Stimulated activated CD8-positive, alpha-beta memory T cell treated with anti-CD3 and anti-CD28 coated beads, Interleukin-12 subunit alpha, Interleukin-12 subunit beta, amount 100 ng/mL, for 24 hours (primary cell): ENCODE measurements around the gene POLD2.

Source experiments
- DNase-seq: peaks from one replicate; pipeline ENCODE4 v3.0.0-alpha.2; 2020; ENCODE audit errors: extremely low read depth

Gene POLD2

DNA sequence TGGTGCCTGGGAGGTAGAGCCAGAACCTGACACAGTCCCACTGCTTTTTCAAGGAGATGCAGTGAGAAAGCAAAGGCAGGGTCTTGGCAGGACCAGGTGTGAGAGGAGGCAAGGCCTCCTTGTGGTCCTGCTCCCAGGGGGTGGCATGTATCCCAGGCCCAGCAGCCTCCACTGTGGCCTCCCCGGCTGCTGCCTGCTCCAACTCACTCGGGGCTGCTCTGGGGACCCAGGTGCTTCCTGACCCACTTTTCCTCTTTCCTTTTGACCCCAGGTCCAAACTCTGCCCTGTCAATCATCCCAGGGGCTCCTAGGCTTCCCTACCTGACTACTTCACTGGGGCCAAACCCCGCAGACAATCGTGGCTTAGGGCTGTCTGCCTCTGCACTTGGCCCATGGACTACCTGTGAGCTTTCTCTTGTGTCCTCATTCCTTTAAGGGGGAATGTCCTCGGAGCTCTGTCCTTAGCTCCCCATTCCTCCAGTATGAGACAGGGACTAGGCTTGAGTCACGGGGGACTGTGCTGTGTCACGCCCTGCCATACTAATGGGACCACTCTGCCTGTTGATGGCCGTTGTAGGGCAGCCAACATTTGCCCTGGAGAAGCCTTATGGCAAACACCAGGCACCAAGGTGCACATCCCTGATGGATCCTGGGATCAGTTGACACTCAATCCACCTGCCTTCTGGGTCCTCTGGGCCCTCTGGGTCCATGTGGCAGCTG lies 20.3 kb downstream of the POLD2 start:
- DNase-seq, result no peak

GRCh38 chr7:44101966-44102845 lies 21.1 kb downstream of the POLD2 start:
- no peak for DNase-seq

DNA sequence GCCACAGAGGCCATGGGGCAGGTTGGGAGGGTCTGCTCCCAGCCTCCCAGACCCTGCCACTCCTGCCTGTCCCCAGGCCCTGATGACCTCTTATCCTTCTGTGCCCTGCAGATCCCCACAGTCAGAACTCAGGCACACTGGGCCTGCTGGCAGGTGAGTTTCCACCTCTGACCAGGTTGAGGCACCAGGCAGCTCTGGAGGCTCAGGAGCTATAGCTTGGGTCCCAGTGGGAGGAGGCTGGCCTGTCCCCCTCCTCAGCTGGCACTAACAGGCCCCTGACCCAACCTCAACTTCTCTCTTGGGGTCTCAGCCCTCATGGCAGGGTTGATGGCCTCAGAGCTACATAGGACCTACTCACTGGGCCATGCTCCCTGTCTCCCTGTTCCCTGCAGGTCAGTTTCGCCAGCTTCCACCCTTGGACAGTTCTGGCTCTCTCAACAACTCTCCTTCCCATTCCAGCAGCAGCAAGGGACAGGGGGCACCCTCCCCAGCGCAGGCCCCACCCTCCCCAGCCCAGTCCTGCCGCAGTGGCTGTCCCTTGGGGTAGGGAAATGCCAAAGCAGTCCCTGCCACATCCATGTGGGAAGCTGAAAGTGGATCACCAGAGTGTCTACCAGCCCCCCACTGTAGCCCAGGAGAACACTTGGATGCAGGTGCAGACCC lies 21.9 kb downstream of the POLD2 start:
- DNase-seq, result no peak

DNA sequence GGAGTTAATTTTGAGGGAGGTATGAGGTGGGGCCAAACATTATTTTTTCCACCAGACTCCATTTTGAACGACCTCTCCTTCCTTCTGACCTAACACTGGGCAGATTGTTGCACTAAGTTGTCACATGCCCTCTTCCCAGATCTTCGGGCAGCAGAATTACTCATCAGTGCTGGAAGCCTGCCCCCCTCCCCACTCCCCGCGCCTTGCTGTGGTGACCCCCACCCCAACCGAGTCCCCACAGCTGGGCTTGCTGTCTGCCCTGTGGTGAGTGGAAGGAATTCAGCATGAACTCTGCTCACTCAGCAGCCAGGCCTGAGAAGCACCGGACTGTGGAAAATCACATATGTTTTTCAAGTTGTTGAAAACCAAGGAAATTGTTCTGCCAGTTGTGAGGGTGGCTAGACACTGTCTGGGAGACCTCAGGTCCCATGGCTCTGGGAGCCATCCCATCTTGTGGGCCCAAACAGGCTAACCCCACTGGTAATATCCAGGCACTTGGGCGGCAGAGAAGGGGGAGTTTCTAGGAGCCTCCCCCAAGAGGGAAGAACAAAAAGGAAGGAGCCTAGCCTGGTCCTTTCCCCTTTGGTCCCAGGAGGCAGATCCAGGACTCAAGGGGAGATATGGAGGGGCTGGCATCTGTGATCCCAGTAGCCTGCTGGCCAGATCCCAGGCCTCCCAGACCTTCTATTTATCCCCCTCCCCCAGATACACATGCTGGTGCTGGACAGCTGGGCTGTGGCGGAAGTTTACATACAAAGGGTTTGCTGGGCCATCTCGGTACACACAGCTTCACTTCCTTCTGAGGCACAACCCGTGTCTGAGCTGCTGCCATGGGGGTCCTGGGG lies 22.7 kb downstream of the POLD2 start:
- no peak for DNase-seq

DNA sequence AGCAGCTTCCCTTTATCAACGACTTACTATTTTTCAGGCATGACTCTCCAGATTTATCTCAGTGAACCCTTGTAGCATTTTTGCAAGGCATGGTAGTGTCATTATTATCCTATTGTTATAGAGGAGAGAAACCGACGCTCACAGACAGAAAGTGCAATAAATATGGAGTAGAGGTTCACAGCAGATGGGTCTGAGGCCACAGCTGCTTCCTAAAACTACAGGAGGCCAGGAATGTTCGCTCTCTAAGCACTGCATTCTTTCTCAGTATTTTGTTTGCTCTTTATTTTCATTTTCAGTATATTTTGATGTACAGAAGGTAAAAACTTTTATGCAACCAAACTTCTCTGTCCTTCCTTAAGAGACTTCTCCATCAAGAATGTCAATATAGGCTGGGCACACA lies 23.7 kb downstream of the POLD2 start:
- no peak for DNase-seq

DNA sequence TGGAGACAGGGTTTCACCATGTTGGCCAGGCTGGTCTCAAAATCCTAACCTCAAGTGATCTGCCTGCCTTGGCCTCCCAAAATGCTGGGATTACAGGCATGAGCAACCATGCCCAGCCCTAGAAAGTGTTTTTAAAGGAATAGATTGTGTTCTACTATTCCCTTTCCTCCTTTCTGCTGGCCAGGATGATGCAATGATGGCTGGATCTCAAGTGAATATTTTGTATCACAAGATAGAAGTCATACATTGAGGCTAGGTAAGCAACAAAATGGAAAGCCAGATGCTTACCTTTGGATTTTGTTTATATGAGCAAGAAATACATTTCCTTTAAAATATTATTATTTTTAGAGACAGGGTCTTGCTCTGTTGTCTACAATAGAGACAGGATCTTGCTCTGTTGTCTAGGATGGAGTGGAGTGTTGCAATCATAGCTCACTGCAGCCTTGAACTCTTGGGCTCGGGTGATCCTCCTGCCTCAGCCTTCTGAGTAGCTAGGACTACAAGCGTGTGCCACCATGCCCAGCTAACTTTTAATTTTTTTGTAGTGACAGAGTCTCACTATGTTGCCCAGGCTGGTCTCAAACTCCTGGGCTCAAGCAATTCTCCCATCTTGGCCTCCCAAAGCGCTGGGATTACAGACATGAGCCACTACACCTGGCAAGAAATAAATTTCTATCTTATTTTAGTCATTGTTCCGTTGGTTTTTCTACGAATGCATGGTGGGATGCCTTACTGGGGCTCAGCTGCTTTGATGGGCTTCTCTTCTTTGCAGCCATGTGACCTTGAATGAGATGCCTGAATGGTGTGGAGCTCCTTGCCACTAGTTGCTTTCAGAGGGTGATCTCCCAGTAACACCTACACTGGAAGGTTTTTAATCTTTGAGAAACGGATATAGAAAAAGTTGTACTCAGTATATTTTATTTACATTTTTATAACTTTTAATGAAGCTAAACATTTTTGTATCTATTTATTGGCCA lies 25.0 kb downstream of the POLD2 start:
- DNase-seq, result no peak

- no peak for DNase-seq
Observed at GRCh38 chr7:44097064-44097932, 26.1 kb downstream of the POLD2 start.

DNA sequence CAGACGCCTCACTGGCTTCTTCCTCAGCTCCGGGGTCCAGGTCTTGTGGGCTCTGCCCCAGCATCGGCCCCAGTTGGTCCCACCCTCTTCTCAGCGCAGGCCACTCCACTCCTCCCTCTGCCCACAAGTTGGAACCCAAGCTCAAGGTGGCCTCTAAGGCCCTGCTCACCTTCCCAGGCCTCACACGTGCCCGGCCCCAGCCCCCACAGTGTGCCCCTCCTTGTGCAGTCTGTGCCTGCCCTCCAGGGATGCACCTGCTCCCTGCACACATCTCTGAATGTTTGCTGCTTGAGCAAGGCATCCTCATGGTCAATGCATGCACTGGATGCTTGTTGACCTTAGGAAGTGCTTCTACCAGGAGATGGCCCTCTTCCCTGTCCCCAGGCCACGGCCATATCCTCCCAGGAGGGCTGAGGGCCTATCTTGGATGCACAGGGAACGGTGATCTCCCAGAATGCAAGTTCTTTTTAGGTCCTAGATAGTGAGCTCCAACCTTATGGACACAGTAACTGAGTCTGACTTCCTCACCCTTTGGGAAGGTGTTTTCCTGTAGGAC lies 26.9 kb downstream of the POLD2 start:
- no peak for DNase-seq

DNA sequence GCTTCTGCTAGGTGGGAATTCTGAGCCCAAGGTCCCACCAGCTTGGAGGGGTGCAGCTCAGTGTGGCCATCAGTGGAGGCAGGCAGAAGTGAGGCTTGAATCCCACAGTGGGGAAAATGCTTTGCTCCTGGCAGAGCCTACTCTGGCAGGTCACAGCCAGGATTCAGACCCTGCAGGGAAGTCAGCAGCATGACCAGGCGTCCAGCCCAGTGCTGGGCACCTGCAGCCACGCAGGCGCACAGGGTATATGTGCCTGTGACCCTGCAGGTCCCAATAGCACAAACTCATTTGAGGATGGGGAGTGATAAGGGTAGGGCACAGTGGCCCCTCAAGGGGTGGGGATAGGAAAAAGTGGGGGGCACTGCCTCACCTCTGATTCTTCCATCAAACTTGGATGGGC lies 27.6 kb downstream of the POLD2 start:
- no peak for DNase-seq

DNA sequence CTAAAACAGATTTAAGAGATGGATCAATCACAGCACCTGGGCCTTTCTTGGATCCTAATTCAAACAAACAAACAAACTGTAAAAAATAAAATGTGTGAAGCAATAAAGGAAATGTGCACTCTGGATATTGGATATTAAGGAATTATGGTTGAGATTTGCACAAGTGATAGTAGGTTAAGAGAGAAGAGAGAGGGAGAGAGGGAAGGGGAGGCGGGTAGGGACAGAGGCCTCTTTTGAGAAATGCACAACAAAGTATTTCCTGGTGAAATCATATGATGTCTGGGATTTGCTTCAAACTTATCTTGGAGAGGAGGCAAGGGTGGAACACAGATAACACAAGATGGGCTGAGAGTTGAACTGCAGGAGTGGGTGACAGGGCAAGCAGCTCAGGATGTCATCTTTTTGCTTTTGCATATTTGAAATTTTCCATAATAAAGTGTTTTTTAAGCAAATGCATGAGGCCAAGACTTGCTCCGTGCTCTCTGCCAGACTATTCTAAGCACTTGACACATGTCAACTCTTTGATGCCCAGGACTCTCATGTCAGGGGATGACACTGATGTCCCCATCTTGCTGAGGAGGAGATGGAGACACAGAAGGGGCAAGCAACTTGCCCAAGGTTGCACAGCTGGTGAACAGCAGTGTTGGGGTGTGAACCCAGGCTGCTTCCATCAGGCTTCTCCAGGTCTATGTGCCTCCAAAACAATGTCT lies 28.3 kb downstream of the POLD2 start:
- DNase-seq, result no peak

- no peak for DNase-seq
Observed at GRCh38 chr7:44094365-44094764, 29.0 kb downstream of the POLD2 start.

- DNase-seq, result no peak
Observed at GRCh38 chr7:44093102-44093641, 30.2 kb downstream of the POLD2 start.

GRCh38 chr7:44087911-44088838 lies 35.2 kb downstream of the POLD2 start:
- no peak for DNase-seq

- DNase-seq, result no peak
Observed at GRCh38 chr7:44086627-44087026, 36.7 kb downstream of the POLD2 start.

GRCh38 chr7:44085546-44085945 lies 37.8 kb downstream of the POLD2 start:
- DNase-seq, result no peak

DNA sequence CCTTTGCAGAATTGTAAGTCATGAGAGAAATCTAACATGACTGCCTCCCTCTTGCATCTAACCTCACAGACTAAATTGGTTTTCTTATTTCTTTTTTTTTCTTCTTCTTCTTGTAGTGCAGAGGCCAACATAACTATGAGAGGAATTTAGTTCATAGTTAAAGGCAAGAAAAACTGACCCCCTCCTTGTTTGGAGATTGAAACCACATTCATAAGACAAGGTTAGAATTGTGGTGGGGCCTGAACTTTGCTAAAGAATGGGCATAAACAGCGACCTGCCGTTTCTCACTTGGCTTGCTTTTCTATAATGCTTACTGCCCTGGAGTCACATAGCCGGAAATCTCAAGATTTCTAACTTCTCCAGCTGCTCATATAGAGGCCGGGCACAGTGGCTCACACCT lies 38.6 kb downstream of the POLD2 start:
- no peak for DNase-seq

- no peak for DNase-seq
Observed at GRCh38 chr7:44083796-44084195, 39.6 kb downstream of the POLD2 start.
